ENCODE results near the gene THSD4.

THSD4 gene

DNA sequence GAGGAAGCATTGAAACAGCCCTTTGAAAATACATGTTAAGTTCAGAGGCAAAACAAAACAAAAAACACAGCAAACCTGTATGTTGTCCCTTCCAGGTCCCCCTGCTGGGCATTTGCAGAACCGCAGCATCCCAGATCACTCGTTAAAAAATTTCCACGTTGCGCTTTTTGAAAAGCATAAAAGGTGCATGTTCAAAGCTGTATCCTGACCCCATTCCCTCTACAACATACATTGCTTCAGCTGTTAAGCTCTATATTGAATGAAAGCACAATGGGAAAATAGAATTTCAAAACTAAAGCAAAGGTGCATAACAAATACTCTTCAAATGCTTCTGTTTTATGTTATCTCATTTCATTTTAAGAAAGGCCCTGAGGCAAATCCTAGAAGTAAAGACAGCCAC, 328.3 kb downstream of the THSD4 start:
- no peak for TF ChIP-seq GABPA (IDR thresholded peaks at IDR 0.05; ENCODE audit: low read depth)
- TF ChIP-seq, protein P1, sequence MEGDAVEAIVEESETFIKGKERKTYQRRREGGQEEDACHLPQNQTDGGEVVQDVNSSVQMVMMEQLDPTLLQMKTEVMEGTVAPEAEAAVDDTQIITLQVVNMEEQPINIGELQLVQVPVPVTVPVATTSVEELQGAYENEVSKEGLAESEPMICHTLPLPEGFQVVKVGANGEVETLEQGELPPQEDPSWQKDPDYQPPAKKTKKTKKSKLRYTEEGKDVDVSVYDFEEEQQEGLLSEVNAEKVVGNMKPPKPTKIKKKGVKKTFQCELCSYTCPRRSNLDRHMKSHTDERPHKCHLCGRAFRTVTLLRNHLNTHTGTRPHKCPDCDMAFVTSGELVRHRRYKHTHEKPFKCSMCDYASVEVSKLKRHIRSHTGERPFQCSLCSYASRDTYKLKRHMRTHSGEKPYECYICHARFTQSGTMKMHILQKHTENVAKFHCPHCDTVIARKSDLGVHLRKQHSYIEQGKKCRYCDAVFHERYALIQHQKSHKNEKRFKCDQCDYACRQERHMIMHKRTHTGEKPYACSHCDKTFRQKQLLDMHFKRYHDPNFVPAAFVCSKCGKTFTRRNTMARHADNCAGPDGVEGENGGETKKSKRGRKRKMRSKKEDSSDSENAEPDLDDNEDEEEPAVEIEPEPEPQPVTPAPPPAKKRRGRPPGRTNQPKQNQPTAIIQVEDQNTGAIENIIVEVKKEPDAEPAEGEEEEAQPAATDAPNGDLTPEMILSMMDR (IDR thresholded peaks at IDR 0.05; ENCODE audit: insufficient read depth, low read length) = peak; percentile 53
- no peak for TF ChIP-seq SPI1 (IDR thresholded peaks at IDR 0.05; ENCODE audit: borderline replicate concordance, low read depth)
- TF ChIP-seq, protein P2, sequence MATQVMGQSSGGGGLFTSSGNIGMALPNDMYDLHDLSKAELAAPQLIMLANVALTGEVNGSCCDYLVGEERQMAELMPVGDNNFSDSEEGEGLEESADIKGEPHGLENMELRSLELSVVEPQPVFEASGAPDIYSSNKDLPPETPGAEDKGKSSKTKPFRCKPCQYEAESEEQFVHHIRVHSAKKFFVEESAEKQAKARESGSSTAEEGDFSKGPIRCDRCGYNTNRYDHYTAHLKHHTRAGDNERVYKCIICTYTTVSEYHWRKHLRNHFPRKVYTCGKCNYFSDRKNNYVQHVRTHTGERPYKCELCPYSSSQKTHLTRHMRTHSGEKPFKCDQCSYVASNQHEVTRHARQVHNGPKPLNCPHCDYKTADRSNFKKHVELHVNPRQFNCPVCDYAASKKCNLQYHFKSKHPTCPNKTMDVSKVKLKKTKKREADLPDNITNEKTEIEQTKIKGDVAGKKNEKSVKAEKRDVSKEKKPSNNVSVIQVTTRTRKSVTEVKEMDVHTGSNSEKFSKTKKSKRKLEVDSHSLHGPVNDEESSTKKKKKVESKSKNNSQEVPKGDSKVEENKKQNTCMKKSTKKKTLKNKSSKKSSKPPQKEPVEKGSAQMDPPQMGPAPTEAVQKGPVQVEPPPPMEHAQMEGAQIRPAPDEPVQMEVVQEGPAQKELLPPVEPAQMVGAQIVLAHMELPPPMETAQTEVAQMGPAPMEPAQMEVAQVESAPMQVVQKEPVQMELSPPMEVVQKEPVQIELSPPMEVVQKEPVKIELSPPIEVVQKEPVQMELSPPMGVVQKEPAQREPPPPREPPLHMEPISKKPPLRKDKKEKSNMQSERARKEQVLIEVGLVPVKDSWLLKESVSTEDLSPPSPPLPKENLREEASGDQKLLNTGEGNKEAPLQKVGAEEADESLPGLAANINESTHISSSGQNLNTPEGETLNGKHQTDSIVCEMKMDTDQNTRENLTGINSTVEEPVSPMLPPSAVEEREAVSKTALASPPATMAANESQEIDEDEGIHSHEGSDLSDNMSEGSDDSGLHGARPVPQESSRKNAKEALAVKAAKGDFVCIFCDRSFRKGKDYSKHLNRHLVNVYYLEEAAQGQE (IDR thresholded peaks at IDR 0.05; ENCODE audit: insufficient replicate concordance, low read depth) = no peak
- no peak overlapping the region for H3K4me3 ChIP-seq (replicated peaks; ENCODE audit: insufficient read depth, low read length)
- no peaks in the 10 kb centered on the region for H3K27me3 ChIP-seq (ENCODE audit: insufficient read depth, poor library complexity, severe bottlenecking)
- no peak overlapping the region for H3K27ac ChIP-seq (replicated peaks)
- DNase-seq (ENCODE audit: low read depth in 1 of 2, low spot score in 1 of 2) = peak in 1 of 2 experiments; percentile 13

DNA sequence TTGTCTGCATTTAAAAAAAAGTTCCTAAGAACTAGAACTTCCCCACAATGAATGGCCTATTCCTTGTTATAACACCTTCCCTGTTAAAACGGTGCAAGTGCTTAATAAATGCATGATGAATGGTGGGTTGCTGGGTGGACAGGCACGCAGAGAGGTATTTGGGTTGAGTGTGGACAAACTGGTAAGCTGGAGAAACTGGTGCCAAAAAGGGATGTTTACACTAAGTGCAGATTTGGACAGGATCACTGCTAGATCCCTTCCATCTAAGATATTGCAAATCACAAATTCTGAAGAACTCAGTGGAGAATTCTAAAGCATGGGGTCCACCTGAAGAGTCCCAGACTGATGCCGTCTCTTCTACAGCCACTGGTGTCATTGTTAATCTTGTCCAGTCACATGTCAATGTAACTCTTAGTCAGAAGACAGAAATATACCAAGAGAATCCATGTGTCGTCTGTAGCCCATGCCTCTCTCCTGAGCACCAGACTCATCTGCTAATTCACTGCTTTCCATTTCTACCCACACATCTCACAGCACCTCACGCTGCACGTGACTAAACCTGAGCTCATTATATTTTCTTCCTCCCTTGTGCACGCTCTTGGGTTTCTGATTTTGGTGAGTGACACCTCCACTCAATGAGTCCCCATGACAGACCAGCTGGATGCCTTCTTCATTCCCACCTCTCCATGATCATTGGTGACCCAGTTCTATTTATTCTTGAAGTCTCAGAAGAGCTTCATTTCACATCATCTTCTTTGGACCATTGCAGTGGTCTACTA, 328.9 kb downstream of the THSD4 start:
- Histone ChIP-seq H3K27me3 (ENCODE audit: insufficient read depth, poor library complexity, severe bottlenecking) (no peaks in the 10 kb centered on the region), H3K27ac (replicated peaks) (no peak overlapping the region), H3K4me3 (replicated peaks; ENCODE audit: insufficient read depth, low read length) (no peak overlapping the region)
- DNase-seq (ENCODE audit: low read depth in 1 of 2, low spot score in 1 of 2) = no peak
- TF ChIP-seq, protein P1 (IDR thresholded peaks at IDR 0.05; ENCODE audit: insufficient read depth, low read length) = no peak
- TF ChIP-seq SPI1 (IDR thresholded peaks at IDR 0.05; ENCODE audit: borderline replicate concordance, low read depth) = no peak
- TF ChIP-seq POLR2AphosphoS5 (IDR thresholded peaks at IDR 0.05; ENCODE audit: low read depth) = no peak
- TF ChIP-seq, protein P2 (IDR thresholded peaks at IDR 0.05; ENCODE audit: insufficient replicate concordance, low read depth) = no peak
- no peak for TF ChIP-seq GABPA (IDR thresholded peaks at IDR 0.05; ENCODE audit: low read depth)

DNA sequence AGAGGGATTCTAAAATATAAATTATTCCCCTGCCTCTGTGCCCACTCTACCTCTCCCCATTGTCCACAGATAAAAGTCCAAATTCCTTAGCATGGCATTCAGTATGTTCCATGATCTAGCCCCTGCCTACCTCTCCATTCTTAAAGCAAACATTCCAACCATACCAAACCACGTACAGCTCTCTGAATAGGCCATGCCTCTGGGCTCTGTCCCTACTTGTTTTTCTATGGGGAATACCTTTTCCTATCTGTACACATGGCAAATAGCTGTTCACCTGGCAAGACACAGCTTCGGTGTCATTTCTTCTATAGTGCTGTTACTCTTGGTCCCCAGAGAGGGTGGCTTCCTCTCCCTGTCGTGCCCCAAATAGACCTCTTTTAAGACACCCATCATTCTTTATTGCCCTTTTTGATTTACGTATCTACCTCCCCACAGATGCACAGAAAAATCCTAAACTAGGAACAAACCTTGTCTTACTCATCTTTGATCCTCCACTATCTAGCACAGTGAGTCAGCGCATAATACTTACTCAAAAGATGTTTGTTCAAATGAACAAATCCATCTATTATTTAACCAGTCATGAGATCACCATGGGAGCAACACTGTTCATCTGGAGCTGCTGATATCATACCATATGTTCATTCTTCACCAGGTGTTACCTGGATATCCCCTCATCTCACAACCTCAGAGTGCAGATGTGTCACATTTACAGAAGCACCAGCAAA, 329.8 kb downstream of the THSD4 start:
- H3K27me3 ChIP-seq (ENCODE audit: insufficient read depth, poor library complexity, severe bottlenecking) = no peaks in the 10 kb centered on the region
- no peak overlapping the region for H3K4me3 ChIP-seq (replicated peaks; ENCODE audit: insufficient read depth, low read length)
- no peak for DNase-seq (ENCODE audit: low read depth in 1 of 2, low spot score in 1 of 2)
- no peak overlapping the region for H3K27ac ChIP-seq (replicated peaks)
- TF ChIP-seq GABPA (IDR thresholded peaks at IDR 0.05; ENCODE audit: low read depth) = no peak
- TF ChIP-seq, protein P1 (IDR thresholded peaks at IDR 0.05; ENCODE audit: insufficient read depth, low read length) = no peak
- no peak for TF ChIP-seq SPI1 (IDR thresholded peaks at IDR 0.05; ENCODE audit: borderline replicate concordance, low read depth)
- no peak for TF ChIP-seq POLR2AphosphoS5 (IDR thresholded peaks at IDR 0.05; ENCODE audit: low read depth)

Measured in HL-60 (cell line).